Astrocyte of the cerebellum (primary cell): ENCODE data around the gene MCCD1.

Experiments
- DNase-seq: peaks from one replicate; pipeline ENCODE4 v3.0.0-alpha.2; 2011; ENCODE audit warnings: low read depth
- H3K4me3 ChIP-seq: 2 replicates; pipeline ENCODE4 v1.5.1; 2011; ENCODE audit warnings: mild to moderate bottlenecking, low read depth, low read length, moderate library complexity
- CTCF ChIP-seq: IDR thresholded peaks from 2 replicates; pipeline ENCODE4 v1.5.1; 2012; ENCODE audit warnings: low read length, low read depth, moderate library complexity, mild to moderate bottlenecking; ENCODE audit errors: missing control alignments
- in situ Hi-C: cut with HindIII; loops from 2 replicates; pipeline ENCODE4 v1.10.0; 2017; ENCODE audit warnings: low sequenced_read_pairs

Gene MCCD1

GRCh38 chr6:31532644-31533454, 4.1 kb downstream of the MCCD1 start:
- no peak overlapping the region for H3K4me3 ChIP-seq
- in situ Hi-C loops = no loop called here

GRCh38 chr6:31533455-31533841, 4.7 kb downstream of the MCCD1 start:
- TF ChIP-seq CTCF = no peak
- H3K4me3 ChIP-seq = no peak overlapping the region
- in situ Hi-C loops = no loop called here

More at GRCh38 chr6:31532644-31533454, 4.1 kb downstream of the MCCD1 start:
- no peak for TF ChIP-seq CTCF
- DNase-seq = no peak

GRCh38 chr6:31534011-31534410, 5.2 kb downstream of the MCCD1 start:
- in situ Hi-C loops = no loop called here
- H3K4me3 ChIP-seq = no peak overlapping the region
- no peak for DNase-seq
- no peak for TF ChIP-seq CTCF

More at GRCh38 chr6:31533455-31533841, 4.7 kb downstream of the MCCD1 start:
- no peak for DNase-seq

- no peak overlapping the region for H3K4me3 ChIP-seq
- no peak for TF ChIP-seq CTCF
- in situ Hi-C loops = no loop called here
- no peak for DNase-seq
Measured at GRCh38 chr6:31534521-31535040, 5.8 kb downstream of the MCCD1 start.

GRCh38 chr6:31535538-31536324, 7.0 kb downstream of the MCCD1 start:
- DNase-seq = no peak
- H3K4me3 ChIP-seq = no peak overlapping the region
- in situ Hi-C loops = no loop called here
- no peak for TF ChIP-seq CTCF

GRCh38 chr6:31538805-31539400, 10.1 kb downstream of the MCCD1 start:
- in situ Hi-C loops = no loop called here
- TF ChIP-seq CTCF = no peak
- no peak for DNase-seq
- H3K4me3 ChIP-seq = peak overlapping the region; percentile 94
